ENCODE data around the gene PLXNA2.

DNA sequence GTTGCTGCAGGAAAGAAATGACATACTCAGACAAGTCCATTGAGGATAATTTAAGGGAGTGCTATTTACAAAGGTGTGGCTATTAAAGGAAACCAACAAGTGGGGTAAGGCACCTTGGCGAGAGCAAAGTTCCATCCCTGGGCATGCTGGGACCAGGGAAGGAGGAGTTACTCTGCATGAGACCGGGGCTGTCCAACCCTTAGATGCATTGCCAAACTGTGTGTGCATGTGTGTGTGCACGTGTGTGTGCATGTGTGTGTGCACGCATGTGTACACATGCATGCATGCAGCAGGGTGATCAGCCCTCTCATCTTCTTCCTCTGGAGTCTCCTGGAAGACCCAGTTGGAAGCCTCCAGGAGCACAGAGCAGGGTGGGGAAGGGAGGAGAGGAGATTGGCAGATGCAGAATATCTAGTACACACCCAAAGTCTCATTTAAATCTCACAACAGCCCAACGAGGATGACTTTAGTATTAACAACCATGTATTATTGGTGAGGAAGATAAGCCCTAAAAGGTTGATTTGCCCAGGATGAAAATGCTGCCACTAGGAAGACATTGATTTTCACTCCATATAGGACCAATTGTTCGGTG is 261.0 kb downstream of the PLXNA2 start:
- no peak for TF ChIP-seq POLR2A (IDR thresholded peaks at IDR 0.05)
- TF ChIP-seq CTCF (IDR thresholded peaks at IDR 0.05): no peak
